ENCODE data around the gene ADGRL3.
"Not testable (repeated sequence)": the region's sequence is repeated elsewhere in the genome, so short reads cannot be mapped to it uniquely, and the experiment has no call there.

The ADGRL3 gene

GRCh38 chr4:61665649-61666048, 465.5 kb downstream of the ADGRL3 start:
- DNase-seq, result no peak

GRCh38 chr4:61666244-61666643, 466.1 kb downstream of the ADGRL3 start:
- DNase-seq, result no peak

- DNase-seq, result no peak
These were observed 471.5 kb downstream of the ADGRL3 start for GRCh38 chr4:61671599-61671998.

GRCh38 chr4:61675464-61675863, 475.3 kb downstream of the ADGRL3 start:
- DNase-seq, result no peak

- no peak for DNase-seq
These were observed 478.2 kb downstream of the ADGRL3 start for GRCh38 chr4:61678297-61678696.

GRCh38 chr4:61693520-61693919, 493.4 kb downstream of the ADGRL3 start:
- no peak for DNase-seq

GRCh38 chr4:61714387-61714911, 514.3 kb downstream of the ADGRL3 start:
- no peak for DNase-seq

GRCh38 chr4:61716426-61716825, 516.3 kb downstream of the ADGRL3 start:
- DNase-seq, result no peak

GRCh38 chr4:61723492-61723891, 523.4 kb downstream of the ADGRL3 start:
- DNase-seq, result no peak

- DNase-seq, result no peak
These were observed 527.2 kb downstream of the ADGRL3 start for GRCh38 chr4:61727286-61727685.

GRCh38 chr4:61734409-61734808, 534.3 kb downstream of the ADGRL3 start:
- no peak for DNase-seq

GRCh38 chr4:61739887-61740286, 539.8 kb downstream of the ADGRL3 start:
- DNase-seq, result no peak

GRCh38 chr4:61740886-61741285, 540.8 kb downstream of the ADGRL3 start:
- no peak for DNase-seq

- no peak for DNase-seq
These were observed 541.4 kb downstream of the ADGRL3 start for GRCh38 chr4:61741327-61742096.

GRCh38 chr4:61750810-61751209, 550.7 kb downstream of the ADGRL3 start:
- DNase-seq, result no peak

GRCh38 chr4:61752617-61753016, 552.5 kb downstream of the ADGRL3 start:
- no peak for DNase-seq

GRCh38 chr4:61753739-61754138, 553.6 kb downstream of the ADGRL3 start:
- DNase-seq, result no peak

GRCh38 chr4:61756937-61757336, 556.8 kb downstream of the ADGRL3 start:
- not testable (repeated sequence) for DNase-seq

- not testable (repeated sequence) for DNase-seq
These were observed 557.9 kb downstream of the ADGRL3 start for GRCh38 chr4:61757983-61758382.

- not testable (repeated sequence) for DNase-seq
These were observed 558.5 kb downstream of the ADGRL3 start for GRCh38 chr4:61758596-61758995.

GRCh38 chr4:61759245-61759644, 559.1 kb downstream of the ADGRL3 start:
- not testable (repeated sequence) for DNase-seq

GRCh38 chr4:61759885-61760284, 559.8 kb downstream of the ADGRL3 start:
- DNase-seq, result not testable (repeated sequence)

- DNase-seq, result no peak
These were observed 560.7 kb downstream of the ADGRL3 start for GRCh38 chr4:61760820-61761219.

GRCh38 chr4:61762722-61763627, 562.8 kb downstream of the ADGRL3 start:
- no peak for DNase-seq
